Activated CD4-positive, alpha-beta memory T cell treated with anti-CD3 and anti-CD28 coated beads, Interleukin-2, amount 10 ng/mL, durations not matched to agents 7 days and 5 days (primary cell): ENCODE measurements around the gene PTPN4. TPM values are rescaled to one million over a fixed set of nuclear protein-coding genes. Genes with fewer than 3 reads are reported as not detected.
"Not testable (repeated sequence)": the region's sequence is repeated elsewhere in the genome, so short reads cannot be mapped to it uniquely, and the experiment has no call there.

ENCODE experiments used
- CTCF ChIA-PET: fragments of 350-600 bp; sonication (Branson Sonifier 250); formaldehyde crosslinking; loops from one replicate; lab custom pipeline; 2021; ENCODE audit warnings: antibody characterized with exemption, inconsistent platforms; lab: Charles Lee
- POLR2A ChIA-PET: fragments of 350-600 bp; sonication (Branson Sonifier 250); formaldehyde crosslinking; loops from one replicate; lab custom pipeline; 2021; ENCODE audit warnings: antibody characterized with exemption; lab: Charles Lee
- DNase-seq: peaks from one replicate; pipeline ENCODE4 v3.0.0-alpha.2; 2020
- H3K27ac Mint-ChIP-seq: one replicate; pipeline ENCODE4 v1.8.0; 2021; ENCODE audit warnings: mild to moderate bottlenecking, mixed read lengths
- H3K27me3 Mint-ChIP-seq: one replicate; pipeline ENCODE4 v1.8.0; 2021; ENCODE audit warnings: mixed read lengths
- H3K36me3 Mint-ChIP-seq: one replicate; pipeline ENCODE4 v1.8.0; 2021; ENCODE audit warnings: low read depth, mixed read lengths
- H3K4me1 Mint-ChIP-seq: one replicate; pipeline ENCODE4 v1.8.0; 2021; ENCODE audit warnings: mixed read lengths
- H3K4me3 Mint-ChIP-seq: one replicate; pipeline ENCODE4 v1.8.0; 2021; ENCODE audit warnings: mild to moderate bottlenecking, mixed read lengths
- H3K9me3 Mint-ChIP-seq: one replicate; pipeline ENCODE4 v1.8.0; 2021; ENCODE audit warnings: mixed read lengths
- total RNA-seq, 2 experiments: library from RNA; stranded (reverse); gene quantifications; one replicate each; pipeline ENCODE4 v1.2.3, GENCODE V29; 2021

Gene PTPN4
- total RNA-seq, 2 experiments from 2014 or later = 78.7 to 84.5 TPM

DNA sequence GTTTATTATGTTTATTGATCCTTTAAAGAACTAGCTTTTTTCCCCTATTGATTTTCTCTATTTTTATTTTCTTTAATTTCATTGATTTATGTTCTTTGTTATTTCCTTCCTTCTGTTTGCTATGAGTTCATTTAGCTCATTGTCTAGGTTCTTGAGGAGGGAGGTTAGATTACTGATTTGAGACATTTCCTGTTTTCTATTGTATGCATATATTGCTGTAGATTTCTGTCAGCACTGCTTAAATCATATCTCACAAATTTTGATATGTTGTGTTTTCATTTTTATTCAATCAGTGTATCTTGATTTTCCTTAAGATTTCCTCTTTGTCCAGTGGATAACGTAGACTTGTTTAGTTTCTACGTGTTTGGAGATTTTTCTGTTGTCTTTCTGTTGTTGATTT lies 43.4 kb downstream of the PTPN4 start:
- peaks cover 20% of the 10 kb centered on the region for H3K4me1 Mint-ChIP-seq
- H3K27me3 Mint-ChIP-seq = no peaks in the 10 kb centered on the region
- no peak overlapping the region for H3K4me3 Mint-ChIP-seq
- no peak overlapping the region for H3K27ac Mint-ChIP-seq
- peaks cover 28% of the 10 kb centered on the region for H3K36me3 Mint-ChIP-seq
- CTCF ChIA-PET = interaction anchor here (1.0 kb wide), 1 partner anchor 23 kb away, joined by 3 read pairs; no protein-coding TSS in a partner anchor
- POLR2A ChIA-PET = no interaction called here
- peaks cover 17% of the 10 kb centered on the region for H3K9me3 Mint-ChIP-seq
- no peak for DNase-seq

DNA sequence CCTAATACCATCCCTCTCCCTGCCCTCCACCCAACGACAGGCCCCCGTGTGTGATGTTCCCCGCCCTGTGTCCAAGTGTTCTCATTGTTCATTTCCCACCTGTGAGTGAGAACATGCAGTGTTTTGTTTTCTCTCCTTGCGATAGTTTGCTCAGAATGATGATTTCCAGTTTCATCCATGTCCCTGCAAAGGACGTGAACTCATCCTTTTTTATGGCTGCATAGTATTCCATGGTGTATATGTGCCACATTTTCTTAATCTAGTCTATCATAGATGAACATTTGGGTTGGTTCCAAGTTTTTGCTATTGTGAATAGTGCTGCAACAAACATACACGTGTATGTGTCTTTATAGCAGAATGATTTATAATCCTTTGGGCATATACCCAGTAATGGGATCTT lies 44.7 kb downstream of the PTPN4 start:
- POLR2A ChIA-PET, CTCF ChIA-PET, DNase-seq, H3K27ac Mint-ChIP-seq, H3K27me3 Mint-ChIP-seq, H3K4me3 Mint-ChIP-seq: not testable (repeated sequence)
- Mint-ChIP-seq H3K9me3 (peaks cover 17% of the 10 kb centered on the region), H3K36me3 (peaks cover 28% of the 10 kb centered on the region), H3K4me1 (peaks cover 24% of the 10 kb centered on the region)

DNA sequence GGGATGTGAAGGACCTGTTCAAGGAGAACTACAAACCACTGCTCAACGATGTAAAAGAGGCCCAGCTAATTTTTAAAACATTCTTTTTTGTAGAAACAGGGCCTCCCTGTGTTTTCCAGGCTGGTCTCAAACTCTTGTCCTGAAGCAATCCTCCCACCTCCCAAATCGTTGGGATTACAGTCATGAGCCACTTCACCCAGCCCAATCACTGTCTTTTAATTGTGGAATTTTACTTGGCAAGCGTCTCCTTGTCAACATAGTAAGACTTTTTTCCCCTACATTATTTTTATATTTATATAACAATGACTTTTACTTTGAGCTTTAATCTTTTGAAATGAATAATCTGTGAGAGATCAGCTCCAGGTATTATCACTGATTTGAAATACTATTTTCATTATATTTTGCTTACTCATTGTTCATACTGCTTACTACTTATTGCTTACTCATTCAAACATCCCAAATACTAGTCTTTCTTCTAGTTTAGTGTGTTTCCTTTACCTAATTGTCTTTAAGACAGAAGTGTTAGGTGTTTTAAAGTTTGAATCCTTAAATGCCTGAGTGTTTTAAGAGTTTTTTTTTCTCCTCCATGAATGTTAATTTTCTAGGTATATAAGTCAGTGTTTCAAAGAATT lies 48.9 kb downstream of the PTPN4 start:
- no peak overlapping the region for H3K27ac Mint-ChIP-seq
- H3K27me3 Mint-ChIP-seq = no peaks in the 10 kb centered on the region
- H3K36me3 Mint-ChIP-seq = peaks cover 40% of the 10 kb centered on the region
- DNase-seq = no peak
- CTCF ChIA-PET = no interaction called here
- H3K4me1 Mint-ChIP-seq = peaks cover 9% of the 10 kb centered on the region
- peaks cover 17% of the 10 kb centered on the region for H3K9me3 Mint-ChIP-seq
- POLR2A ChIA-PET = no interaction called here
- no peak overlapping the region for H3K4me3 Mint-ChIP-seq

GRCh38 chr2:119809339-119810048 lies 49.8 kb downstream of the PTPN4 start:
- Mint-ChIP-seq H3K4me1 (peaks cover 4% of the 10 kb centered on the region), H3K27me3 (no peaks in the 10 kb centered on the region), H3K4me3 (no peak overlapping the region), H3K9me3 (peaks cover 10% of the 10 kb centered on the region), H3K27ac (no peak overlapping the region), H3K36me3 (peaks cover 37% of the 10 kb centered on the region)
- no peak for DNase-seq
- CTCF ChIA-PET = interaction anchor here (0.6 kb wide), 1 partner anchor 12 kb away, joined by 3 read pairs; no protein-coding TSS in a partner anchor
- POLR2A ChIA-PET = no interaction called here

GRCh38 chr2:119810049-119810630 lies 50.4 kb downstream of the PTPN4 start:
- H3K27ac Mint-ChIP-seq = no peak overlapping the region
- H3K36me3 Mint-ChIP-seq = peaks cover 31% of the 10 kb centered on the region
- CTCF ChIA-PET = no interaction called here
- H3K4me3 Mint-ChIP-seq = no peak overlapping the region
- DNase-seq = no peak
- no peaks in the 10 kb centered on the region for H3K27me3 Mint-ChIP-seq
- POLR2A ChIA-PET = no interaction called here
- peaks cover 3% of the 10 kb centered on the region for H3K4me1 Mint-ChIP-seq
- peaks cover 9% of the 10 kb centered on the region for H3K9me3 Mint-ChIP-seq

- no peak overlapping the region for H3K4me3 Mint-ChIP-seq
- POLR2A ChIA-PET = interaction anchor here (0.7 kb wide), 1 partner anchor 135 kb away, joined by 6 read pairs; the partner anchor contains the start of gene TMEM177
- no peak overlapping the region for H3K27ac Mint-ChIP-seq
- H3K36me3 Mint-ChIP-seq = peaks cover 29% of the 10 kb centered on the region
- H3K27me3 Mint-ChIP-seq = no peaks in the 10 kb centered on the region
- H3K4me1 Mint-ChIP-seq = no peaks in the 10 kb centered on the region
- DNase-seq = no peak
- peaks cover 10% of the 10 kb centered on the region for H3K9me3 Mint-ChIP-seq
- CTCF ChIA-PET = interaction anchor here (0.6 kb wide), 1 partner anchor 14 kb away, joined by 3 read pairs; no protein-coding TSS in a partner anchor
Measured at GRCh38 chr2:119814216-119814615, 54.5 kb downstream of the PTPN4 start.

DNA sequence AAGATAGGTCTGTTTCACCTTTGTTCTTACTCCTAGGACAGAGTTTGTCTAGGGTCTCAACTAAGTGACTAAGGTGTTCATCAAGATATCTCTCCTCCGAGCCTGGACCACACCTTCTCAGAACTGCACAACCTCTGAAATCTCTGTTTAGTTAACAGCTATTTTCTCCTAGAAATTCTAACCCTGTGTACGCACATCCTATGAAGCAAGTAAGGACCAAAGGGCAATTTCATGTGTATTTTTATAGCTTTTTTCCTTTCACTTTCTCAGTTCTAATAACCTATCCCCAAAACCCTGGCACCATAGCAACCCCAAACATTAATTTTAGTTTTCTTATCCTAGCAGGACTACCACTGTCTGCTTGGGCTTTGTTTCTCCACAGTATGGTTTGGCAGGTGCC lies 59.1 kb downstream of the PTPN4 start:
- peaks cover 10% of the 10 kb centered on the region for H3K9me3 Mint-ChIP-seq
- H3K27ac Mint-ChIP-seq = no peak overlapping the region
- CTCF ChIA-PET = no interaction called here
- DNase-seq = no peak
- H3K4me1 Mint-ChIP-seq = peaks cover 15% of the 10 kb centered on the region
- H3K36me3 Mint-ChIP-seq = peaks cover 13% of the 10 kb centered on the region
- H3K27me3 Mint-ChIP-seq = no peaks in the 10 kb centered on the region
- no peak overlapping the region for H3K4me3 Mint-ChIP-seq
- POLR2A ChIA-PET = no interaction called here

DNA sequence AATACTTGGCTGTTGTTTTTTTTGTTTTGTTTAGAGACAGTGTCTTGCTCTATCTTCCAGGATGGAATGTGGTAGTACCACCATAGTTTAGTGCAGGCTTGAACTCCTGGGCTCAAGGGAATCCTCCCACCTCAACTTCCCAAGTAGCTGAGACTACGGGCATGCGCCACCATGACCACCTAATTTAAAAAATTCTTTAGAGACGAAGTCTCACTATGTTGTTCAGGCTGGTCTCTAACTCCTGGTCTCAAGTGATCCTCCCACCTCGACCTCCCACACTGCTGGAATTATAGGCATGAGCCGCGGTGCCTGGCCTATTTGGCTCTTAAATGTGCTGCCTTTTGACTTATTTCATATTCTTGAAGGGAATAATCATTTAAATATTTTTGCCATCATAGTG lies 60.1 kb downstream of the PTPN4 start:
- Mint-ChIP-seq H3K27me3 (no peaks in the 10 kb centered on the region), H3K4me3 (no peak overlapping the region), H3K9me3 (peaks cover 10% of the 10 kb centered on the region), H3K36me3 (peaks cover 13% of the 10 kb centered on the region), H3K4me1 (peaks cover 17% of the 10 kb centered on the region), H3K27ac (no peak overlapping the region)
- DNase-seq = no peak
- ChIA-PET CTCF (interaction anchor here (0.6 to 1.0 kb wide), 2 partner anchors 10 to 117 kb away, joined by 3 read pairs; no protein-coding TSS in a partner anchor), POLR2A (no interaction called here)

DNA sequence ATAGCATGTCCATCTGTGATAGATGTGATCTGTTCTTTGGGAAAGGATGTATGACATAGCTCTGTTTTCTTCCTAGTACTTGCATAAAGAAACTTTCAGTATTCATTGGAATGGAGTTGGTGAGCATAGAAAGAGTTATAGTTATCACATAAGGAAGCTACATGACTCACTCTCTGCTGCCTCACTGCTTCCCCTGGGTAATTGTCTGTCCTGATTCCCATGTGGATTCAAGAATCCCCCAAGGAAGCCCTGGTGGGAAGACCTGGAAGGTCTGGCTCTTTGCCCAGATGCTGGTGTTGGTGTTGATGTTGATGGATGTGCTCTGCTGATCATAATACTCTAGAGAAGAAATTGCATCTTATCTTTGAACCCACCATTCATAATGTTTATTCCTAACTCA lies 60.6 kb downstream of the PTPN4 start:
- DNase-seq = no peak
- ChIA-PET POLR2A (no interaction called here), CTCF (interaction anchor here (0.5 to 1.0 kb wide), 4 partner anchors 9 to 355 kb away, joined by 3 read pairs; no protein-coding TSS in a partner anchor)
- Mint-ChIP-seq H3K4me3 (no peak overlapping the region), H3K27ac (no peak overlapping the region), H3K36me3 (peaks cover 13% of the 10 kb centered on the region), H3K27me3 (no peaks in the 10 kb centered on the region), H3K9me3 (peaks cover 10% of the 10 kb centered on the region), H3K4me1 (peaks cover 18% of the 10 kb centered on the region)

DNA sequence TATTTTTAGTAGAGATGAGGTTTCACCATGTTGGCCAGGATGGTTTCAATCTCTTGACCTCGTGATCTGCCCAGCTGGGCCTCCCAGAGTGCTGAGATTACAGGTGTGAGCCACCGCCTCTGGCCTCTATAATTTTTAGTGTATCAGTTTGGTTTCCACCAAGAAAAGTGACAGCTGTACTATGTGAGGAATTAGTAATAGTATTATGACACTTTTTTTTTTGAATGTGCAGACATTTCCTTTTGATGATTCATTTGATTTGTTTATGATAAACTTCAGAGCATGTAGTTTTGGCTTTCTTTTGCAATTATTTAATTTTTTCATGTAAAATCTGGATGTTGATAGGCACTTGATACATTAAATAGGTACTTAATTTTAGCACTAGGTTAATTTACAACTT lies 61.5 kb downstream of the PTPN4 start:
- Mint-ChIP-seq H3K27ac (no peak overlapping the region), H3K36me3 (peaks cover 13% of the 10 kb centered on the region), H3K4me1 (peaks cover 20% of the 10 kb centered on the region), H3K4me3 (no peak overlapping the region), H3K9me3 (peaks cover 10% of the 10 kb centered on the region), H3K27me3 (no peaks in the 10 kb centered on the region)
- POLR2A ChIA-PET = no interaction called here
- DNase-seq = no peak
- CTCF ChIA-PET = interaction anchor here (1.0 to 1.2 kb wide), 4 partner anchors 12 to 354 kb away, joined by 3 to 4 read pairs (median 3); no protein-coding TSS in a partner anchor

GRCh38 chr2:119823734-119824334 lies 64.1 kb downstream of the PTPN4 start:
- ChIA-PET POLR2A (no interaction called here), CTCF (interaction anchor here (0.7 to 2.1 kb wide), 12 partner anchors 13 to 351 kb away, joined by 3 to 9 read pairs (median 4); no protein-coding TSS in a partner anchor)
- peaks cover under 1% of the 10 kb centered on the region for H3K36me3 Mint-ChIP-seq
- H3K27ac Mint-ChIP-seq = no peak overlapping the region
- H3K4me3 Mint-ChIP-seq = no peak overlapping the region
- no peaks in the 10 kb centered on the region for H3K9me3 Mint-ChIP-seq
- DNase-seq = peak; percentile 24
- no peaks in the 10 kb centered on the region for H3K27me3 Mint-ChIP-seq
- peaks cover 24% of the 10 kb centered on the region for H3K4me1 Mint-ChIP-seq

- H3K4me3 Mint-ChIP-seq = no peak overlapping the region
- POLR2A ChIA-PET = no interaction called here
- no peaks in the 10 kb centered on the region for H3K27me3 Mint-ChIP-seq
- no peak overlapping the region for H3K27ac Mint-ChIP-seq
- DNase-seq = peak; percentile 46
- H3K36me3 Mint-ChIP-seq = peaks cover 19% of the 10 kb centered on the region
- H3K4me1 Mint-ChIP-seq = peaks cover 22% of the 10 kb centered on the region
- H3K9me3 Mint-ChIP-seq = peaks cover 14% of the 10 kb centered on the region
- CTCF ChIA-PET = interaction anchor here (1.0 to 2.0 kb wide), 9 partner anchors 11 to 350 kb away, joined by 3 to 5 read pairs (median 3); partner anchors contain the start of gene PTPN4
Measured at GRCh38 chr2:119826370-119826961, 66.7 kb downstream of the PTPN4 start.
